ENCODE data around the gene SOAT1.

GRCh38 chr1:179305450-179305849 lies 11.9 kb downstream of the SOAT1 start:
- TF ChIP-seq CTCF (IDR thresholded peaks at IDR 0.05): no peak
- TF ChIP-seq, protein P1, sequence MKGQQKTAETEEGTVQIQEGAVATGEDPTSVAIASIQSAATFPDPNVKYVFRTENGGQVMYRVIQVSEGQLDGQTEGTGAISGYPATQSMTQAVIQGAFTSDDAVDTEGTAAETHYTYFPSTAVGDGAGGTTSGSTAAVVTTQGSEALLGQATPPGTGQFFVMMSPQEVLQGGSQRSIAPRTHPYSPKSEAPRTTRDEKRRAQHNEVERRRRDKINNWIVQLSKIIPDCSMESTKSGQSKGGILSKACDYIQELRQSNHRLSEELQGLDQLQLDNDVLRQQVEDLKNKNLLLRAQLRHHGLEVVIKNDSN (IDR thresholded peaks at IDR 0.05; ENCODE audit: borderline replicate concordance, low read depth): no peak

All from SK-N-SH (cell line).